GM21619 (cell line): ENCODE measurements around the gene ASH1L.
"Not testable (repeated sequence)": the region's sequence is repeated elsewhere in the genome, so short reads cannot be mapped to it uniquely, and the experiment has no call there.

ENCODE experiments used
- ATAC-seq: cut with Tn5 transposase; IDR thresholded peaks from one replicate; pipeline ENCODE4 v1.9.1; 2021; ENCODE audit not compliant: unreplicated experiment

ASH1L gene

DNA sequence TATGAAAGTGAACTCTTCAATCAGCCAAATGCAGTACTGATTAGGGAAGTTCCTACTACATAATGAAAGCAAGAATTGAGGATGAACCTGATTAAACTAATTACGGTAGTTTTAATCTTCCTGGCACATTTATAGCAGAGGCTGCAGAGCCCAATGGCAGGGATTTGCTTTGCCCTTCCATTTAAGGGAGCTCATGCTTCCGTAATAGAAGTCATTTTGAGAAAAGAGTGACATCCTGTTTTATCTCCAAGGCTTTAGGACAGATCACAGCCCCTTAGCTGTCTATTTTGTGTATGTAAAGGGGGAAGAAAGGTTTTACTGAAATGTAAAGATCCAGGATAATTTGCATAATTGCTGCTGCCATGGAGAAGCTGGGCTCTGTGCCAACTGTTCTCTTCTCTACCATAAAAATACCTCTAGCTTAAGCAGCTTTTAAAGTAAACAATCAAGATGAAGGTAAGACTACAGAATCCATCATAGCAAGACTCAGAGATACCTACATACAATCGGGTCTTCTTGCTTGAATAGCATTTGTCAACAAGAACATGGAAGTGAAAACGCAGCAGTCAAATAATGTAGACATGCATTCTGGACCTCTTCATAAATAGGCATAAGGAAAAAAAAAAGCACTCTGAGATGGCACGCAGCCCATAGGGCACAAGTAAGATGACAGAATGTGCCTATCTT lies 62.5 kb downstream of the ASH1L start:
- peak; percentile 50 for ATAC-seq

DNA sequence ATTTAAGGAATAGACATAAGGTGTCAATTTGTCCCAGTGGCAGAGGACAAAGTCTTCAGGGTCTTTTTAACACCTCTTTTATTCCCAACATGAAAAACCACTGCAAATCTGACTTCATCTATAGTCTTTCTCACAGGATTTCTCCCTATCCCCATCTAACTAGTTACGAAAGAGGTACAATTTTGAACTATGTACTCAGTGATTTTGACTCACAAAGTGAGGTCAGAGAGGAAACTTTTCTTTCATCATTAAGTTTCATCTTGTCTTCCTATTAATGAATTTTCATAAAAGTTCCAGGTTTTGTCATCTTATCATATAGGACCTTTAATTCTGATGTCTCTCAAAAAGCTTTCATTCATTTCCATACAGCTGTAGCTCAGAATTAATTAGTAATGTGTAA lies 63.3 kb downstream of the ASH1L start:
- ATAC-seq = no peak

DNA sequence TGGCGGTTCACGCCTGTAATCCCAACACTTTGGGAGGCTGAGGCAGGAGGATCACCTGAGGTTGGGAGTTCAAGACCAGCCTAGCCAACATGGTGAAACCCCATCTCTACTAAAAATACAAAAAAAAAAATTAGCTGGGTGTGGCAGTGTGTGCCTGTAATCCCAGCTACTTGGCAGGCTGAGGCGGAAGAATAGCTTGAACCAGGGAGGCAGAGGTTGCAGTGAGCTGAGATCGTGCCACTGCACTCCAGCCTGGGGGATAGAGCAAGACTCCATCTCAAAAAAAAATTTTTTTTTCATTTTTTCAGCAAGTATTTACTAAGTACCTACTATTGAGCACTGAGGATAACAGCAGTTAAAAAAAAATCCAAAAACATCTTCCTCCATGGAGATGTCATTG lies 69.0 kb downstream of the ASH1L start:
- ATAC-seq = not testable (repeated sequence)

DNA sequence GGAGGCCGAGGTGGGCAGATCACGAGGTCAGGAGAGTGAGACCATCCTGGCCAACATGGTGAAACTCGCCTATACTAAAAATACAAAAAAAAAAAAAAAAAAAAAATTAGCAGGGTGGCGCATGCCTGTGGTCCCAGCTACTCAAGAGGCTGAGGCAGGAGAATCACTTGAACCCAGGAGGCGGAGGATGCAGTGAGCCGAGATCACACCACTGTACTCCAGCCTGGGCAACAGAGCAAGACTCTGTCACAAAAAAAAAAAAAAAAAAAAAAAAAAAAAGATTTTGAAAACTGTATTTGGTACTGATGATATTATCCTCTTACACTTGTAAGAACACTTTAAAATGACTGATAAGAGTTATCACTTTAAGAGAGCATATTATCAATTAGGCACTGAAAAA lies 74.2 kb downstream of the ASH1L start:
- ATAC-seq = not testable (repeated sequence)

DNA sequence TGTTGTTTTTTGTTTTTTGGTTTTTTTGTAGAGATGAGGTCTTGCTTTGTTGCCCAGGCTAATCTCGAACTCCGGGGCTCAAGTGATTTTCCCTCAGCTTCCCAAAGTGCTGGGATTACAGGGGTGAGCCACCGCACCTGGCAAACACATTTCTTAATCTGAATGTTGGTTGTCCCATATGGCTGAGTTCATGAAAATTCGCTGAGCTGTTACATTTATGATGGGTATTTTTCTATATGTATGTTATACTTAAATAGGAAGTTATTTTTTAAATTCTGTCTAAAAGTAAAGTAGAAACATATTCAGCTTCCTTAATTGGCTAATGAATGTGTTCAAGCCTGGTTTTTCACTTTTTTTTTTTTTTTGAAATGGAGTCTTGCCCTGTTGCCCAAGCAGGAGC lies 75.1 kb downstream of the ASH1L start:
- no peak for ATAC-seq

DNA sequence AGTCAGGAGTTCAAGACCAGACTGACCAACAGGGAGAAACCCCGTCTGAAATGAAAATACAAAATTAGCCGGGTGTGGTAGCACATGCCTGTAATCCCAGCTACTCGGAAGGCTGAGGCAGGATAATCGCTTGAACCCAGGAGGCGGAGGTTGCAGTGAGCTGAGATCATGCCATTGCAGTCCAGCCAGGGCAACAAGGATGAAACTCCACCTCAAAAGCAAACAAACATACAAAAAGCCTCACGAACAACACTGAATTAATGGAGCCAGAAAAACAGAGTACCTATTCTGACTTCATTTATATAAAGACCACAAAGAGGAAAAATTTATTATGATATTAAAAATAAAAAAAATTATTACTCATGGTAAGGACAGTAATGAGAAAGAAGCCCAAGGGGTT lies 75.7 kb downstream of the ASH1L start:
- ATAC-seq = not testable (repeated sequence)

DNA sequence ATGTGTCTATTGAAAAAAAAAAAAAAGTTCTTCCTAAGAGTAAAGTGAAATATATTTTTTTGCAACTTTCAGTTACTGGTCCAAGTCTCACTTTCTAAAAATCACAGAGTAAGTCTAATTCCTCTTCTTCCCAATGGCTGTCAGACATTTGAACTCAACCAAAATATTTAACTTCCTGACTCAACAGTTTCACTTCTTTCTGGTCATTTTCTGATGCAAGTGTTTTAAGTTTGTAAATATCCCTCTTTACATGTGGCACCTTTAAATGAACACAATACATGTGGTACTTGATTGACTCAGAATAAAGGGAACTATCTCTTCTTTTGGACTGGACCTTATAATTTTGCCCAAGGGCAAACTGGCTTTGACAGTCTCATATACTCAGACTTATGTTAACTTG lies 76.7 kb downstream of the ASH1L start:
- ATAC-seq = no peak

DNA sequence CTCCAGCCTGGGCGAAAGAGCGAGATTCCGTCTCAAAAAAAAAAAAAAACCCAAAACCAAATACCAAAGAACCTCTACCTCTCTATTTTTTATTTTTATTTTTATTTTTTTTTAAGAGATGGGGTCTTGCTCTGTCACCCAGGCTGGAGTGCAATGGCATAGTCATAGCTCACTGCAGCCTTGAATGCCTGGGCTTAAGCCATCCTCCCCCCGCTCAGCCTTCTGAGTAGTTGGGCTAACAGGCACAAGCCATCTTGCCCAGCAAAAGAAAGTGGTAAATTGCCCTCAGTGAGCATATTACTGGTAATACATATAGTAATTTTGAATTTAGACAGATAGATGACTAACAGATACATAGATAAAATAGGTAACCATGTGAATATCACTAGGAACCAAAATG lies 77.4 kb downstream of the ASH1L start:
- no peak for ATAC-seq

DNA sequence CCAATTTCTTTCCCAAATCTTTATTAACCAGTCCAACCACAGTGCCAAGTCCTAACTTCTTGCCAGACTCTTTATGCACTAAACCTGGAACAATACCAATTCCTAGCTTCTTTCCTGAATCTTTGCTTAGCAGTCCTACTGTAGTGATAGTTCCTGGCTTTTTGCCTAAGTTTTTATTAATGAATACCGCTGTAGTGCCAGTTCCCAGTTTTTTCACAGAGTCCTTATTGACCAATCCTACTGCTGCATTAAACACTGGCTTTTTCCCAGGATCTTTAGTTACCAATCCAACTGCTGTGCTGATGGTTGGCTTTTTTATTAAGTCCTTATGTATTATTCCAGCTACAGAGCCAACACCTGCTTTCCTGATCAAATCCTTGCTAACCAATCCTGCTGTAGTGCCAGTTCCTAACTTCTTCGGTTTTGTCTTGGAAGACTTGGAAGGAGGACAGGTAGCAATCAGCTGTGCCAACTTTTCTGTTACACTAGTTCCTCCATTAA lies 80.8 kb downstream of the ASH1L start:
- no peak for ATAC-seq

DNA sequence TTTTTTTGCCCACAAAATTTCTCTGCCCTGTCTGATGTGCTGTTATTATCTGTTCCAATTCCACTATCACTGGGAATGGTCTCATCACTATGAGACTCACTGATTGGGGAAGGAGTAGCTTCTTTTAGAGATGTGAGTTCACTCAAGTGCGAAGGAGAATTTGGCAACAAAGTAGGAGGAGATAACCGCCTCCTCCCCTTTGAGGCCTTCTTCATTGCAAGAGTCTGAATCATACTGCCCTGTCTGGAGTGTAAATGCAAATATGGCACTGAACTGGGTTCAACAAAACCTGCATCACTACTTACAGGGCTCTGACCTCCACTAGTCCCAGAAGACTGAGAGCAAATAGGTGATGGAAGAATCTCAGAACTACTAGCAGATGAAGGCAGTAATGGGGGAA lies 83.4 kb downstream of the ASH1L start:
- ATAC-seq = no peak

DNA sequence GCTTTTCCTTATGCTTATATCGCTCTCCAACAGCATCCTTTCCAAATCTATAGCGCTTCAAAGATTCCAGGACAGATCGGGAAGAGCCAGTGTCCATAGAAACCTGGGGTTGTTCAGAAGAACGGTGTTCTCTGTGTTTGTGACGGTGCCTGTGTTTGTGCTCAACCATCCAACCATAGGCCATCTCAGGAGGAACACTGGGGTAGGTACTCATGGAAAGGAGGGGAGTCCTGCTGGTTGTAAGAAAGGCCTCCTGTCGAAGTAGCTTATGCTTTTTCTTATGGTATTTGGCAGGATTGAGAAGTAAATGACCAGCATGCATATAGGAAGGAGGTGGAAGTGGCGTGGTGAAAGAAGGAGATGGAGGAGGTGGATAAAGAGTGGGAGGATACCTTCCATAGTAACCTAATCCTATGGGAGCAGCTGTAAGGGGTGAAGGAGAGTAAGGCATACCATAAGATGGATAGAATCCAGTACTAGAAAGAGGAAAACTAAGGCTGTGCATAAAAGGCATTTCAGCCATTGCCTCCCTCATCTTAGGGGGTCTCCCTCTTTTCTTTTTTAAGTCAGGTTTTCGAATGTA lies 84.2 kb downstream of the ASH1L start:
- ATAC-seq = no peak

DNA sequence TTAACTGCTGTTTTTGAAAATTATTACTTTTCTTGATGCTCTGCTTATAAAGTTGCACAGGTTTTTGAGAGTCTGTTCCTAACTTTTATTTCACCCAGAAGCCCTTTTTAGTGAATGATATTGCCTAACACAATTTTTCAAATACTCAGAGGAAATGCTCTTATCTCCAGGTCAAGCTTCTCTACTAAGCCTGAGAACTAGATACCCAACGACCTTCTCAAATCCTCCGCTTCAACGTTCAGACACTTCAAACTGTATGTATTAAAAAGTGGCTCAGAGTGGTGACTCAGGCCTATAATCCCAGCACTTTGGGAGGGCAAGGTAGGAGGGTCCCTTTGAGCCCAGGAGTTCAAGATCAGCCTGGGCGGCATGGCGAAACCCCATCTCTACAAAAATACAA lies 88.5 kb downstream of the ASH1L start:
- ATAC-seq = no peak

DNA sequence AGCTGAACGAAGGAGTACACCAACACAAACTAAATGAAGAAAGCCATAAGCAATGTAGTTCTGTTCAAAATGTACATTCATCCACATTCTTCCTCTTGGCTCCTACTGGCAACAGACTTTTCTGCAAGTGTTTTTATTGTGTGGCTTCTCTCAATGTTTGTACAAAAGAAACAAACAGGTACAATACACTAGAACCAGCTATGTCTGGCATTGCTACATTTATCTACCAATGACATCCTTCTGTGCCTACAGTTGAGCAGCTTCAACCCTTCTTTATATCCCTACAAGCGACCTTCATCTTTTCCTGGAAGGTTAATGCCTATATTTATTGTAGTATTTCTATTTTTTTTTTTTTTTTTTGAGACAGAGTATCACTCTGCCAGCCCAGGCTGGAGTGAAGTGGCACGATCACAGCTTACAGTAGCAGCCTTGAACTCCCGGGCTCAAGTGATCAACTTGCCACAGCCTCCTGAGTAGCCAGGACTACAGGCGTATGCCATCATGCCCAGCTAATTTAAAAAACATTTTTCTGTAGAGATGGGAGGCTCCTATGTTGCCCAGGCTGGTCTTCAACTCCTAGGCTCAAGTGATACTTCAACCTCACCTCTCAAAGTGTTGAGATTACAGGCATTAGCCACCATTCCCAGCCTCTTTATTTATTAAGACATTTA lies 89.3 kb downstream of the ASH1L start:
- ATAC-seq = no peak

DNA sequence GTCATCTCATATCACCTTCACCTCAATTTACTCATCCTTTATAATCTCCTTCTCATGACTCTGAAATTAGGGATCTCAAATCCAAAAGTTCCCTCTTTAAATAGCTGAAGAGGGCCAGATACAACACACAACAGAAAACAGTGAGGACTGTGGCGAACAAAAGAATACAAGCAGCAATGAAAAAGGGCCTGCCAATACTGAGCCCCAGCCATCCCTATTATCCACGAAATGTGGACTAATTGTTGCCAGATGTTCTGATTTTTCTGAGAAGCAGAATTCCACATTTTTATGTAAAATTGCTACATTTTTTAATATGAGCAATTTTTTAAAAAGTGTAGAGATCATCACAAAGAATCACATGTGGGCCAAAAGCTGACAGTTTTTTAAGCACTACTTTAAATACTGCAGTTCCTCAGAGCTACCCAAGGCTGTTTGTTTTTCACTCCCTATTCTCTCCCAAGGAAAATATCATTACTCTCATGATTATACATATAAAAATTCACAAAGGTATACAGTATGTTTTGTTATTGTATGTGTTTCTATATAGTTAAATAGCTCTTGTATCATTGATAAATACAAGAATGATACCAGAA lies 90.0 kb downstream of the ASH1L start:
- ATAC-seq = no peak

DNA sequence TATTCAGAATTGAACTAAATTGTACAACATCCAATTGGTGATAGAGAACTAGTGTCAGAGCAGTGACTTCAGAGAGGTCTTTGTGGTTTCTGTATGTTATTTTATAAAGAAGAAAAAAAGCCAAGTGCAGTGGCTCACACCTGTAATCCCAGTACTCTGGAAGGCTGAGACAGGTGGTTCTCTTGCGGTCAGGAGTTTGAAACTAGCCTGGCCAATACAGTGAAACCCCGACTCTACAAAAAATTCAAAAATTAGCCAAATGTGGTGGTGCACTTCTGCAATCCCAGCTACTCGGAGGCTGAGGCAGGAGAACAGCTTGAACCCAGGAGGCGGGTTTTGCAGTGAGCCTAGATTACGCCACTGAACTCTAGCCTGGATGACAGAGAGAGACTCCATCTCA lies 90.7 kb downstream of the ASH1L start:
- ATAC-seq = no peak

DNA sequence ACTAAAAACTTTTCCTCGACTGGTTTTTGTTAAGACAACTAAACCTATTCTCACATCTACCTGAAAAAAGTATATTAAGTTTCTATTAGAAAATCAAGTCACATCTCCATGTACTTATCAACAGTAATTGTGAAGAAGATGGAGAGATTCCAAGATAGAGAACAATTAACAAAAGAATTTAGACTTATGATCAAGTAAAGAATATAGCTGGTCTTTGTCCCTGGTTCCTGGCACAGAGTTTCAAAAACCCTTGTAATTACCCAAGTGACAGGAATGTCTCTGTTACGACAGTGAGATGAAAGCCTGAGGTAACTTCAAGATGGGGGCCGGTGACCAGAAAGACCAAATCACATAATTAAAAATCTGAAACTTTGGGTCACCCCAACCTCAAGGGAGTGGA lies 91.6 kb downstream of the ASH1L start:
- no peak for ATAC-seq

DNA sequence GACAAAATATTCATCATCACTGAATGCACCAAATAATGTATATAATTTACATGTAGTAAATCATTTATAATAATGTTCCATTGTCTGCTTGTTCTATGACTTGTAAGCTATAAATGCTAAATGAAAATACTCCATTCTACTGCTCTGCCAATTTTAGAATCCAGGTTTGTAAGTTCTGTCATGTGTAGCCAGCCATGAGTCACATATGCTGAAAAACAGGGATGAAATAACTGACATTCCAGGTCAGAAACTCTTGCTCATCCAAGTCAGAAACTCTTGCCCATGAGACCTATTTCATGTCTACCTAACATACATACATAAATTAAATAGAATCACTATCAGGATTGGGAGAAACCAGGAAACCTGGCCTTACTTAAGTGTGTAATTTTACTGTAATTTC lies 95.6 kb downstream of the ASH1L start:
- no peak for ATAC-seq

DNA sequence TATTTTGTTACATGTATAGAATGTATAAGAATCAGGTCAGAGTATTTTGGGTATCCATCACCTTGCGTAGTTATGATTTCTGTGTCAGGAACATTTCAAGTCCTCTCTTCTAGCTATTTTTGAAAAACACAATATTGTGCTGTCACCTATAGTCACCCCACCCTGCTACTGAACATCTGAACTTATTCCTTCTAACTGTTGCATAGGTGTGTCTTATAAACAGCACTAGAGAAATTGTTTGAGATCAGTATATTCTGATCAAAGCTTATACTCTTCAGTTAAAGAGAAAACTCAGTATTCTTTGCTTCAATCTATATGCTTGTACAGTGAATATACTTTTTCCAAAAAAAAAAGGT lies 96.0 kb downstream of the ASH1L start:
- ATAC-seq = no peak

DNA sequence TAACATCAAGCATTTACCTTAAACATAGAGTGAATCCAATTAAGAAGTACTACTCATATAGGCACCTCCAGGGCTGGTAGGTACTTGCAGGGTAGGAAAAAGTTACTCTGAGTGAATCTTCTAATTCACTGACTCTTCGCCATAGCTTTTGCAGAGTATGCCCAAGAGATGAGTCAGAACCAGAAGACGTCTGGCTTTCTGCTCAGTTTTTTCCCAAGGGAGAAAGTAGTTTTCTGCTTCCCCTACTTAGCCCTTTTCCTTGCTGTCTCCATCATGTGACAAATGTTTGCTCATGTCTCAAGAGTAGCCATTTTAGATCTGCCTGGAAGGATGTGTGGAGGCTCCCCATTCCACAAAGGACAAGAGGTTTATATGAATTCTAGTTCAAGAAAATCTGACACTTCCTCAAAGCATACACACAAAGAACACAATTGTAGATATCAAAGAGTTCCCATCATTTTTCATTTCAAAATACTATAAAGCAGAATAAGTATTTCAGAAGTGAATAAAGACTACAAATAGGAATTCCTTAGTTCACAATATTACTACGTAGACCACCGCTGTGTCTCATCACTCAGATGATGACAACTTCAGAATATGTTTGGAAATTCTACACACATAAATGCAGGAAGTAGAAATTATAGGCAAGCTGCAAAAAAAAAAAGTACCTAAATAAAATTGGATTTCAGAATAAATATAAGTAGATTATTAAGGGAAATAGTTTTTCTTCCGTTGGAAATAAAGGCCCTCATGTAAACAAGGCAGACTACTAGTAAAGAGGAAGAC lies 98.5 kb downstream of the ASH1L start:
- ATAC-seq = no peak

DNA sequence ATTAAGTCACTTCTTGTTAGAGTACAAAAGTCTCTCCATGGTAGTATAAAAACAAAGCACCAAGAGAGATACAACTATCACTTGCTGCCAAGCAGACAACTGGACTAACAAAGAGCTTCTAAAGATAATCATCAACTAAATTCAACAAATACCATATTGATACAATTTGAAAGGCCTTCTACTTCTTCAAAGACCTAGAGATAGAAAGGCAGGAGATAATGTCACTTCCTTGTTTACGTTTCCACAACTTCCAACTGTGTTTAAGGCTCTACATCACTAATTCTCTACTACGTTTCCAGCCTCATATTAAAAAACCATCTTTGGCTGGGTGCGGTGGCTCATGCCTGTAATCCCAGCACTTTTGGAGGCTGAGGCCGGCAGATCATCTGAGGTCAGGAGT lies 104.5 kb downstream of the ASH1L start:
- ATAC-seq = no peak

DNA sequence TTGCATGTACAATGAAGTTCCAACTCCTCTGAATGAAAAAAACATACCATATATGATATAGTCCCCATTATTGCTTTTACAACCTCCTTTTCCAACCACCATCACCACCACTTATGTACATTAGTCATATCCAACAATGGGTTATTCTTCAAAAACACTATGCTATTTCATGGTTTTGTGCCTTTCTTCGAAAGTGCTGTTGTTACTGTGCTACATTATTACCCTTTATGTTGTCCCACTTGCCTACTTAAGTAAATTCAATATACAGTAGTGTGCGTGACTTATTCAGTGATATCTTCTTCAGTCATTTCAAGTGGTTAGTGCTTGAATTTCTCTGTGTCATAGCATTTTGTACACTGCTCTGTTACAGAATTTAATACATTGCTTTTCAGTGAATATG lies 105.3 kb downstream of the ASH1L start:
- no peak for ATAC-seq
